ENCODE data around the gene ATXN7L1. TPM values are rescaled to one million over a fixed set of nuclear protein-coding genes. Genes with fewer than 3 reads are reported as not detected.

Gene ATXN7L1
- polyA plus RNA-seq, 1 experiment = 2.7 TPM

DNA sequence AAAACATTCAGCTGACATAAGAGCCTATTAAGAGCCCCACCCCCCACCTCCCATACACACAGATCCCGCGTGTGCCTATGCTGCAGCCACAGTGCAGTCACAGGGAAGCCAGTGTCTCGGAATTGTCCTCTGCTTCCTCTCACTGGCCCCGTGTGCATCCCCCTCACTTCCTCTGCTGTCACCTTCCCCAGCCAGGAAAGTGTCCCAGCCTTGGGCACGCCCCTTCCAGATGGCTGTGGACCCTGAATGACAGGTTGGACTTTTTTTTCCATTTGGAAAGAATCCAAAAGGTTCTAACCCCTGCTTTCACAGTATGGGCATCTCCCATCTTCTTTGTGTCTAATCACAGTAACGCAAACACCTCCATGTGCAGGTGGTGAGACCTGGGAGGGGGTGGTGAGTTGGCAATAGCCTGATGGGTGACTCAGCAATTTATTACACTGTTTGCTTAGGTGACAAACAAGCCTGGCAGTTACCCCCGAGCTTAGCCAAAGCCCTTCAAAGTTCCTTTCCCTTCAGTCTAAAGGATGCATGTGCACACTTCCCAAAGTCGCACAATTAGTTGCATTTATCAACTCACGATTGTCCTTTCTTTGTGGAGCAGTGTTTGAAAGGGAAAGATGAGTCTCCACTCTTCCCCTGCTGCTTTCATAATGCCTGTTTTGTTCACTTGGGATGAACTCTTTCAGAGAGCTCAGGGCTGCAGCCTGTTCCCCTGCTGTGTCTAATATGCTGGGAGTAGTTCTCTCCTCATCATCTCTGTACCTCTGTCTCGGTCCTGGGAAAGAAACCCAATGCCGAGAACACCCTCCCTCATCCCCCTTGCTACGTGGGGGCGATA lies 227.6 kb downstream of the ATXN7L1 start:
- Histone ChIP-seq H3K27me3 (ENCODE audit: control insufficient read depth, insufficient read depth, low read length) (no peaks in the 10 kb centered on the region), H3K4me3 (ENCODE audit: low read depth, low read length) (no peak overlapping the region), H3K36me3 (ENCODE audit: control insufficient read depth, insufficient read depth, low read length) (no peaks in the 10 kb centered on the region)
- TF ChIP-seq, protein P1, sequence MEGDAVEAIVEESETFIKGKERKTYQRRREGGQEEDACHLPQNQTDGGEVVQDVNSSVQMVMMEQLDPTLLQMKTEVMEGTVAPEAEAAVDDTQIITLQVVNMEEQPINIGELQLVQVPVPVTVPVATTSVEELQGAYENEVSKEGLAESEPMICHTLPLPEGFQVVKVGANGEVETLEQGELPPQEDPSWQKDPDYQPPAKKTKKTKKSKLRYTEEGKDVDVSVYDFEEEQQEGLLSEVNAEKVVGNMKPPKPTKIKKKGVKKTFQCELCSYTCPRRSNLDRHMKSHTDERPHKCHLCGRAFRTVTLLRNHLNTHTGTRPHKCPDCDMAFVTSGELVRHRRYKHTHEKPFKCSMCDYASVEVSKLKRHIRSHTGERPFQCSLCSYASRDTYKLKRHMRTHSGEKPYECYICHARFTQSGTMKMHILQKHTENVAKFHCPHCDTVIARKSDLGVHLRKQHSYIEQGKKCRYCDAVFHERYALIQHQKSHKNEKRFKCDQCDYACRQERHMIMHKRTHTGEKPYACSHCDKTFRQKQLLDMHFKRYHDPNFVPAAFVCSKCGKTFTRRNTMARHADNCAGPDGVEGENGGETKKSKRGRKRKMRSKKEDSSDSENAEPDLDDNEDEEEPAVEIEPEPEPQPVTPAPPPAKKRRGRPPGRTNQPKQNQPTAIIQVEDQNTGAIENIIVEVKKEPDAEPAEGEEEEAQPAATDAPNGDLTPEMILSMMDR (IDR thresholded peaks at IDR 0.05; ENCODE audit: insufficient read depth, low read depth, low read length) = no peak
- ChIA-PET POLR2A (no interaction called here), CTCF (interaction anchor here (0.8 to 4.3 kb wide), 5 partner anchors 9 to 394 kb away, joined by 3 to 10 read pairs (median 3); no protein-coding TSS in a partner anchor)
- DNase-seq (ENCODE audit: low read depth) = no peak

DNA sequence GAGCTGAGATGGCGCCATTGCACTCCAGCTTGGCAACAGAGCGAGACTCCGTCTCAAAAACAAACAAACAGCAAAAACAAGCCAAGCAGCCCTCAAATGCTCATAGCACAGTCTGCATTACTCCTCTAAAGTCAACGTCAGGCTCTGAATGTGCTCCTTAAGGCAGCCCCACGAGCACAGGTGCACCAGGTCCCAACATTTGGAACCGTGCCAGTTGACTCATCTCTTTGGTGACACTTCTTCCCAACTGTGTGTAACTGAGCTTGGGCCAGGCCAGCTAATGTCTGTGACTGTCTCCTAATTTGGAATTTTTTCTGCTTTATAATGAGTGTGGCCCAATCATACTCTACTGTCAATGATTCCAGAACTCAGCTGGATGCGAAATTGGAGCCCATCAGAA lies 228.8 kb downstream of the ATXN7L1 start:
- TF ChIP-seq, protein P1 (IDR thresholded peaks at IDR 0.05; ENCODE audit: insufficient read depth, low read depth, low read length) = no peak
- ChIA-PET POLR2A (no interaction called here), CTCF (interaction anchor here (0.8 to 4.3 kb wide), 5 partner anchors 8 to 395 kb away, joined by 3 to 10 read pairs (median 3); no protein-coding TSS in a partner anchor)
- H3K36me3 ChIP-seq (ENCODE audit: control insufficient read depth, insufficient read depth, low read length) = no peaks in the 10 kb centered on the region; the same call in 1 of the 2 replicates
- no peak for DNase-seq (ENCODE audit: low read depth)
- no peaks in the 10 kb centered on the region for H3K27me3 ChIP-seq (ENCODE audit: control insufficient read depth, insufficient read depth, low read length)
- no peak overlapping the region for H3K4me3 ChIP-seq (ENCODE audit: low read depth, low read length)

GRCh38 chr7:105644937-105645336 lies 231.5 kb downstream of the ATXN7L1 start:
- no peak for DNase-seq (ENCODE audit: low read depth)
- ChIA-PET CTCF (interaction anchor here (1.2 to 4.3 kb wide), 2 partner anchors 12 to 398 kb away, joined by 3 to 10 read pairs; no protein-coding TSS in a partner anchor), POLR2A (no interaction called here)

GRCh38 chr7:105643851-105644250 lies 232.5 kb downstream of the ATXN7L1 start:
- ChIA-PET POLR2A (no interaction called here), CTCF (interaction anchor here (1.2 kb wide), 1 partner anchor 10 kb away, joined by 3 read pairs; no protein-coding TSS in a partner anchor)
- Histone ChIP-seq H3K27me3 (ENCODE audit: control insufficient read depth, insufficient read depth, low read length) (no peaks in the 10 kb centered on the region), H3K36me3 (ENCODE audit: control insufficient read depth, insufficient read depth, low read length) (peaks cover 3% of the 10 kb centered on the region), H3K4me3 (ENCODE audit: low read depth, low read length) (no peak overlapping the region)
- DNase-seq (ENCODE audit: low read depth) = no peak
- TF ChIP-seq, protein P1 (IDR thresholded peaks at IDR 0.05; ENCODE audit: insufficient read depth, low read depth, low read length) = no peak

More at GRCh38 chr7:105644937-105645336, 231.5 kb downstream of the ATXN7L1 start:
- H3K27me3 ChIP-seq (ENCODE audit: control insufficient read depth, insufficient read depth, low read length) = no peaks in the 10 kb centered on the region
- H3K4me3 ChIP-seq (ENCODE audit: low read depth, low read length) = no peak overlapping the region
- TF ChIP-seq, protein P1 (IDR thresholded peaks at IDR 0.05; ENCODE audit: insufficient read depth, low read depth, low read length) = no peak
- H3K36me3 ChIP-seq (ENCODE audit: control insufficient read depth, insufficient read depth, low read length) = peaks cover 3% of the 10 kb centered on the region

DNA sequence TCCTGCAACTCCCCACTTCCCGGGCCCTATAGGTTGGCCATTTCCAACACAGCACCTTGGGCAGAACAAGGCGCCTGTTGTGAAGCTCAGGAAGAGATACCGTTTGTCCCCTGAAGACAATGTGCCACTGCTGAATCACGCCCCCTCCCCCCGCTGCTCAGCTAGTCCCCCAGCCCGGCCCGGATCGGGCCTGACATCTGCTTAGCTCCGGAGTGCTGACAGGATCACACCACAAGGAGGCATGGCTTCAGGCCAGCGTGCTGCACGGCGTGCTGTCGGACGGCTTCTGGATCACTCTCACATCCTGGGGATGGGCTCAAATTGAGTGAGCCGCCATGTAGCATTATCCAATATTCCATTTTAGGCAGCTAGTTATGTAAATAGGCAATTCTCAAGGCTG lies 233.0 kb downstream of the ATXN7L1 start:
- Histone ChIP-seq H3K36me3 (ENCODE audit: control insufficient read depth, insufficient read depth, low read length) (peaks cover 3% of the 10 kb centered on the region), H3K4me3 (ENCODE audit: low read depth, low read length) (no peak overlapping the region), H3K27me3 (ENCODE audit: control insufficient read depth, insufficient read depth, low read length) (no peaks in the 10 kb centered on the region)
- CTCF ChIA-PET = no interaction called here
- DNase-seq (ENCODE audit: low read depth) = no peak
- TF ChIP-seq, protein P1 (IDR thresholded peaks at IDR 0.05; ENCODE audit: insufficient read depth, low read depth, low read length) = no peak
- POLR2A ChIA-PET = no interaction called here

Data from BJ (cell line).